ENCODE results near the gene SLC25A33.

DNA sequence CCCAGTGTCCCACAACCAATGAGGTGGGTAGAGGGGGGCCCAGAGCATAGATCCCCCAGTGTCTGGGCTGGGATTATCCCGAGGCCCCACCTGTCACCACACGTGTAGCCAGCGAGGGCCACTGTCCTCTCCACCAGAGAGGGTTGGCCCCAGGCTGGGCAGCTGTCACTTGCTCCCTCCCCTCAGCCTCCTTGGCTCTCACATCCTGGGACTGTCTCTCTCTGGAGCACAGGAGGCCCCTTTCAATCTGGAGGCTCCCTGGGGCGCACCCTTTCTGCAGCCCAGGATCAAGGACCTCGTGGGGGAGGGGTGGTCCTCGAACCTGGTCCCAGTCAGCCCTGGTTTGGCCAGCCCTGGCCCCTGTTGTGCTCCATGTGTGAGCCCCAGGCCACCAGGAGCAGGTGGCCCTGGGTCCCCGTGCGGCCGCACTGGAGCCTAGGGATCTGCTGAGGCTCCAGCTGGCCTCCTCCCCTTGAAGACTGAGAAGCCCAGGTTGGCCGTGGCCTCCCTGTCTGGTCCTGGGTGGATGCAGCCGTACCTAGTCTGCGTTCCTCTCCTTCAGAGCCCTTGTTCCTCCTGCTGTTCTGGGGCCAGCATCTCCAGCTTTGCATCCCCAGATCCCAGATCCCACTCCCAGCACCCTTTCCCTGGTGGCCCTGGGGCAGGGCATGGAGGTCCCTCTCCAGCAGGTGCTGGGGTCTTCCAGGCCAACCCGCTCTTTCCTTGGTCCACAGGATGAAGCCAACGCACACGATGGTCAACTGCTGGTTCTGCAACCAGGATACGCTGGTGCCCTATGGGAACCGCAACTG lies 56.1 kb downstream of the SLC25A33 start:
- TF ChIP-seq, protein P1, sequence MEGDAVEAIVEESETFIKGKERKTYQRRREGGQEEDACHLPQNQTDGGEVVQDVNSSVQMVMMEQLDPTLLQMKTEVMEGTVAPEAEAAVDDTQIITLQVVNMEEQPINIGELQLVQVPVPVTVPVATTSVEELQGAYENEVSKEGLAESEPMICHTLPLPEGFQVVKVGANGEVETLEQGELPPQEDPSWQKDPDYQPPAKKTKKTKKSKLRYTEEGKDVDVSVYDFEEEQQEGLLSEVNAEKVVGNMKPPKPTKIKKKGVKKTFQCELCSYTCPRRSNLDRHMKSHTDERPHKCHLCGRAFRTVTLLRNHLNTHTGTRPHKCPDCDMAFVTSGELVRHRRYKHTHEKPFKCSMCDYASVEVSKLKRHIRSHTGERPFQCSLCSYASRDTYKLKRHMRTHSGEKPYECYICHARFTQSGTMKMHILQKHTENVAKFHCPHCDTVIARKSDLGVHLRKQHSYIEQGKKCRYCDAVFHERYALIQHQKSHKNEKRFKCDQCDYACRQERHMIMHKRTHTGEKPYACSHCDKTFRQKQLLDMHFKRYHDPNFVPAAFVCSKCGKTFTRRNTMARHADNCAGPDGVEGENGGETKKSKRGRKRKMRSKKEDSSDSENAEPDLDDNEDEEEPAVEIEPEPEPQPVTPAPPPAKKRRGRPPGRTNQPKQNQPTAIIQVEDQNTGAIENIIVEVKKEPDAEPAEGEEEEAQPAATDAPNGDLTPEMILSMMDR (conservative IDR thresholded peaks at IDR 0.05; ENCODE audit: low read depth, low read length), result no peak
- no peak for TF ChIP-seq EZH2phosphoT487 (IDR thresholded peaks at IDR 0.05; ENCODE audit: borderline replicate concordance, low read length)

All from PC-3 (cell line).